ENCODE measurements around the gene DEF6. TPM values are rescaled to one million over a fixed set of nuclear protein-coding genes. Genes with fewer than 3 reads are reported as not detected.

The DEF6 gene, protein sequence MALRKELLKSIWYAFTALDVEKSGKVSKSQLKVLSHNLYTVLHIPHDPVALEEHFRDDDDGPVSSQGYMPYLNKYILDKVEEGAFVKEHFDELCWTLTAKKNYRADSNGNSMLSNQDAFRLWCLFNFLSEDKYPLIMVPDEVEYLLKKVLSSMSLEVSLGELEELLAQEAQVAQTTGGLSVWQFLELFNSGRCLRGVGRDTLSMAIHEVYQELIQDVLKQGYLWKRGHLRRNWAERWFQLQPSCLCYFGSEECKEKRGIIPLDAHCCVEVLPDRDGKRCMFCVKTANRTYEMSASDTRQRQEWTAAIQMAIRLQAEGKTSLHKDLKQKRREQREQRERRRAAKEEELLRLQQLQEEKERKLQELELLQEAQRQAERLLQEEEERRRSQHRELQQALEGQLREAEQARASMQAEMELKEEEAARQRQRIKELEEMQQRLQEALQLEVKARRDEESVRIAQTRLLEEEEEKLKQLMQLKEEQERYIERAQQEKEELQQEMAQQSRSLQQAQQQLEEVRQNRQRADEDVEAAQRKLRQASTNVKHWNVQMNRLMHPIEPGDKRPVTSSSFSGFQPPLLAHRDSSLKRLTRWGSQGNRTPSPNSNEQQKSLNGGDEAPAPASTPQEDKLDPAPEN
- 1 to 10 TPM; 2.5 to 4.7 (median 3.6) TPM for total RNA-seq

- intact Hi-C loops (cut with DNase I), result no loop called here
- no peak for DNase-seq (ENCODE audit: extremely low spot score)
- Histone ChIP-seq H3K4me3 (peak within 1 kb of the TSS; percentile 24 to 52 (median 39)), H3K27ac (replicated peaks in 1 of 4) (peak within 1 kb of the TSS; percentile 16 to 63 (median 34)), H3K36me3 (peaks cover 13 to 42% (median 28%) of the 10 kb centered on the region in 4 donors), H3K27me3 (no peaks in the 10 kb centered on the region), H3K9me3 (no peaks in the 10 kb centered on the region), H3K4me1 (peaks cover 14 to 22% (median 17%) of the 10 kb centered on the region in 4 donors)
- no peak for TF ChIP-seq EP300 (IDR thresholded peaks at IDR 0.05)
- TF ChIP-seq CTCF (IDR thresholded peaks at IDR 0.05), result peak; percentile 44 to 70 (median 45)
- TF ChIP-seq POLR2AphosphoS5 (IDR thresholded peaks at IDR 0.05), result peak; percentile 37 to 59
- WGBS, result 61% methylated on average over 4 of the region's 35 CpGs
These were observed at the start of gene DEF6 for GRCh38 chr6:35297601-35298481. TSS of gene DEF6 (plus strand) at chr6:35297818. CDS start at chr6:35297857, 39 bp downstream.

DNA sequence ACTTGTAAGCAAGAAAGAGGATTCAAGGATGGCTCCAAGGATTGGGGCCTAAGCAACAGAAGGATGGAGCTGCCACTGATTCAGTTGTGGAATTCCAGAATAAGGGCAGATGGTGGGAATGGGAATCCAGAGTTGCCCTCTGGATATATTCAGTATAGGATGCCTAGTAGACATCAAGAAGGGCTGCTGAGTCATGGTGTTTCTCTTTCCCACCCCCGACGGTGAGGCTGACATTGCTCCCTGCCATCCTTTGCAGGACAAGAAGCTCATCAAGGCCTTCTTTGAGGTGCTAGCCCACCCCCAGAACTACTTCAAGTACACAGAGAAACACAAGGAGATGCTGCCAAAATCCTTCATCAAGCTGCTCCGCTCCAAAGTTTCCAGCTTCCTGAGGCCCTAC is 49.3 kb upstream of the DEF6 start:
- DNase-seq (ENCODE audit: extremely low spot score), result no peak
- H3K36me3 ChIP-seq, result peaks cover 5 to 35% (median 28%) of the 10 kb centered on the region in 4 donors
- H3K27me3 ChIP-seq, result no peaks in the 10 kb centered on the region
- H3K9me3 ChIP-seq, result no peaks in the 10 kb centered on the region
- H3K4me1 ChIP-seq, result peaks cover 26 to 65% (median 50%) of the 10 kb centered on the region in 4 donors
- TF ChIP-seq CTCF (IDR thresholded peaks at IDR 0.05) (no peak), POLR2AphosphoS5 (IDR thresholded peaks at IDR 0.05) (no peak), POLR2A (IDR thresholded peaks at IDR 0.05; ENCODE audit: low read depth) (no peak), EP300 (IDR thresholded peaks at IDR 0.05) (no peak)
- whole genome bisulfite sequencing, result 58% methylated on average over 3 of the region's 3 CpGs
- intact Hi-C loops (cut with DNase I), result loop anchor here (10.0 kb wide), 1 partner anchor 263 kb away; no protein-coding TSS in a partner anchor
- peak overlapping the region in 2 of 4 donors; percentile 16 to 51 for H3K27ac ChIP-seq (replicated peaks in 1 of 4)
- H3K4me3 ChIP-seq, result no peak overlapping the region

DNA sequence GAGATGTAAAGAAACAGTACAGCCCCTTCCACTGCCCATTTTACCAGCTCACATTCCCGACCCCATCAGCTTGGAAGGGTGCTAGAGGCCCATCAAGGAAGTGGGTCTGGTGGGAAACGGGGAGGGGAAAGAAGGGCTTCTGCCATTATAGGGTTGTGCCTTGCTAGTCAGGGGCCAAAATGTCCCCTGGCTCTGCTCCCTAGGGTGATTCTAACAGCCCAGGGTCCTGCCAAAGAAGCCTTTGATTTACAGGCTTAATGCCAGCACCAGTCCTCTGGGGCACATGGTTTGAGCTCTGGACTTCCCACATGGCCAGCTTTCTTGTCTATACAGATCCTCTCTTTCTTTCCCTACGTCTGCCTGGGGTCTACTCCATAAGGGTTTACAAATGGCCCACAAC is 48.7 kb upstream of the DEF6 start:
- peak overlapping the region in 2 of 4 donors; percentile 20 to 51 for H3K27ac ChIP-seq (replicated peaks in 1 of 4)
- H3K27me3 ChIP-seq, result no peaks in the 10 kb centered on the region
- WGBS, result 71% methylated on average over 3 of the region's 3 CpGs
- intact Hi-C loops (cut with DNase I), result loop anchor here (10.0 kb wide), 1 partner anchor 264 kb away; no protein-coding TSS in a partner anchor
- H3K36me3 ChIP-seq, result peaks cover 5 to 28% (median 23%) of the 10 kb centered on the region in 4 donors
- TF ChIP-seq POLR2AphosphoS5 (IDR thresholded peaks at IDR 0.05) (no peak), EP300 (IDR thresholded peaks at IDR 0.05) (no peak), POLR2A (IDR thresholded peaks at IDR 0.05; ENCODE audit: low read depth) (no peak), CTCF (IDR thresholded peaks at IDR 0.05) (no peak)
- no peak overlapping the region for H3K4me3 ChIP-seq
- DNase-seq (ENCODE audit: extremely low spot score), result no peak
- peaks cover 26 to 69% (median 56%) of the 10 kb centered on the region in 4 donors for H3K4me1 ChIP-seq
- H3K9me3 ChIP-seq, result no peaks in the 10 kb centered on the region

GRCh38 chr6:35251949-35252348 is 45.7 kb upstream of the DEF6 start:
- peaks cover 26 to 76% (median 73%) of the 10 kb centered on the region in 4 donors for H3K4me1 ChIP-seq
- 100% methylated on average over 3 of the region's 3 CpGs for WGBS
- intact Hi-C loops (cut with DNase I), result no loop called here
- DNase-seq (ENCODE audit: extremely low spot score), result no peak
- no peaks in the 10 kb centered on the region for H3K27me3 ChIP-seq
- no peak overlapping the region for H3K4me3 ChIP-seq
- TF ChIP-seq CTCF (IDR thresholded peaks at IDR 0.05) (no peak), POLR2AphosphoS5 (IDR thresholded peaks at IDR 0.05) (no peak), EP300 (IDR thresholded peaks at IDR 0.05) (no peak), POLR2A (IDR thresholded peaks at IDR 0.05; ENCODE audit: low read depth) (no peak)
- H3K36me3 ChIP-seq, result no peaks in the 10 kb centered on the region
- H3K9me3 ChIP-seq, result no peaks in the 10 kb centered on the region
- H3K27ac ChIP-seq (replicated peaks in 1 of 4), result no peak overlapping the region

Measured in esophagus muscularis mucosa (tissue), 4 donors.